GM23338 (cell line): ENCODE results near the gene RAB11FIP4. TPM values are rescaled to one million over a fixed set of nuclear protein-coding genes. Genes with fewer than 3 reads are reported as not detected.

Source experiments
- EZH2 ChIP-seq: fragments of 200-600 bp; sonication (generic); IDR thresholded peaks from one replicate; pipeline ENCODE4 v1.8.0; 2017; ENCODE audit warnings: antibody characterized with exemption, mild to moderate bottlenecking, low read depth; ENCODE audit not compliant: unreplicated experiment
- EZH2phosphoT487 ChIP-seq: fragments of 200-600 bp; sonication (generic); IDR thresholded peaks from one replicate; pipeline ENCODE4 v1.8.1; 2018; ENCODE audit warnings: antibody characterized with exemption; ENCODE audit not compliant: unreplicated experiment
- NANOG ChIP-seq: IDR thresholded peaks from 2 replicates; pipeline ENCODE4 v1.6.1; 2016; ENCODE audit warnings: antibody characterized with exemption, borderline replicate concordance
- POLR2AphosphoS5 ChIP-seq: IDR thresholded peaks from 2 replicates; pipeline ENCODE4 v1.6.1; 2016; ENCODE audit warnings: antibody characterized with exemption, low read depth
- STAT1 ChIP-seq: IDR thresholded peaks from one replicate; pipeline ENCODE4 v1.6.1; 2016; ENCODE audit warnings: antibody characterized with exemption; ENCODE audit not compliant: unreplicated experiment
- ZNF331 ChIP-seq: fragments of 250-450 bp; sonication (Bioruptor Pico); IDR thresholded peaks from 2 replicates; pipeline ENCODE4 v1.5.0; 2020; ENCODE audit warnings: low read depth, mild to moderate bottlenecking, moderate library complexity
- polyA plus RNA-seq: library from polyadenylated mRNA; unstranded; fragments of >200 nt; fragmentation: Nextera tagmentation; extraction: Ambion mirVana; gene quantifications from 2 replicates; pipeline ENCODE4 v1.2.1, GENCODE V29; 2016
- total RNA-seq: library from RNA; depleted of rRNA; stranded (reverse); fragments of >200 nt; shearing (Covaris generic); gene quantifications from 2 replicates; pipeline ENCODE4 v1.2.3, GENCODE V29; 2014
- TF ChIP-seq, protein P1 (sequence below): fragments of 250-450 bp; sonication (Bioruptor Pico); IDR thresholded peaks from 2 replicates; pipeline ENCODE4 v1.5.0; 2020; ENCODE audit warnings: mild to moderate bottlenecking, moderate library complexity
- TF ChIP-seq, protein P2 (sequence below): IDR thresholded peaks from 2 replicates; pipeline ENCODE4 v1.6.1; 2016; ENCODE audit warnings: antibody characterized with exemption
- TF ChIP-seq, protein P3 (sequence below): IDR thresholded peaks from one replicate; pipeline ENCODE4 v1.6.1; 2018; ENCODE audit warnings: antibody characterized with exemption; ENCODE audit not compliant: unreplicated experiment
- TF ChIP-seq, protein P4 (sequence below), 2 experiments: fragments of 200-600 bp in 1 of 2; sonication (generic) in 1 of 2; conservative IDR thresholded peaks; 2 replicates each; pipeline versions ENCODE4 v1.5.1 to v1.6.1; 2016 to 2017; ENCODE audit warnings: antibody characterized with exemption in 2 of 2, low read depth in 2 of 2, mild to moderate bottlenecking in 2 of 2, moderate library complexity in 1 of 2

Gene RAB11FIP4
- total and polyA plus RNA-seq, 2 experiments from 2014 or later, result 26.0 to 65.6 TPM

DNA sequence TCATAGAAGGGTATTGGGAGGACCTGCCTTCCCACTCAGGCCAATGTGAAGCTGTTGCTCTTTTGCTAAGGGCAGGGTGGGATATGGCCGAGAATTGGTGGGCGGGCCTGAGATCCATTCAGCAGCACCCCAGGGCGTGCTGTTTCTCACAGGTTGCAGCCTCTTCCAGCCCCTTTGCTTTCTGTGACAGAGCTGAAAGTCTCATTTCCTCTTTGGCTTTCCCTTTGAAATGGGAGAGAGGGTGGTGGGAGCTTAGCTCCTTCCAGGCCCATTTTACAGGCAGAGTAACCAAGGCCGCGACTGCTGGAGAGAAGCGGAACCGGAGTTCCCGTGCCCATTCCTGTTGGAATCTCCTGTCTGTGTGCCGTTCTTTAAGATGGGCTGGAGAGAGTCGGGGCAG, 183.0 kb downstream of the RAB11FIP4 start (continued):
- TF ChIP-seq, protein P1, sequence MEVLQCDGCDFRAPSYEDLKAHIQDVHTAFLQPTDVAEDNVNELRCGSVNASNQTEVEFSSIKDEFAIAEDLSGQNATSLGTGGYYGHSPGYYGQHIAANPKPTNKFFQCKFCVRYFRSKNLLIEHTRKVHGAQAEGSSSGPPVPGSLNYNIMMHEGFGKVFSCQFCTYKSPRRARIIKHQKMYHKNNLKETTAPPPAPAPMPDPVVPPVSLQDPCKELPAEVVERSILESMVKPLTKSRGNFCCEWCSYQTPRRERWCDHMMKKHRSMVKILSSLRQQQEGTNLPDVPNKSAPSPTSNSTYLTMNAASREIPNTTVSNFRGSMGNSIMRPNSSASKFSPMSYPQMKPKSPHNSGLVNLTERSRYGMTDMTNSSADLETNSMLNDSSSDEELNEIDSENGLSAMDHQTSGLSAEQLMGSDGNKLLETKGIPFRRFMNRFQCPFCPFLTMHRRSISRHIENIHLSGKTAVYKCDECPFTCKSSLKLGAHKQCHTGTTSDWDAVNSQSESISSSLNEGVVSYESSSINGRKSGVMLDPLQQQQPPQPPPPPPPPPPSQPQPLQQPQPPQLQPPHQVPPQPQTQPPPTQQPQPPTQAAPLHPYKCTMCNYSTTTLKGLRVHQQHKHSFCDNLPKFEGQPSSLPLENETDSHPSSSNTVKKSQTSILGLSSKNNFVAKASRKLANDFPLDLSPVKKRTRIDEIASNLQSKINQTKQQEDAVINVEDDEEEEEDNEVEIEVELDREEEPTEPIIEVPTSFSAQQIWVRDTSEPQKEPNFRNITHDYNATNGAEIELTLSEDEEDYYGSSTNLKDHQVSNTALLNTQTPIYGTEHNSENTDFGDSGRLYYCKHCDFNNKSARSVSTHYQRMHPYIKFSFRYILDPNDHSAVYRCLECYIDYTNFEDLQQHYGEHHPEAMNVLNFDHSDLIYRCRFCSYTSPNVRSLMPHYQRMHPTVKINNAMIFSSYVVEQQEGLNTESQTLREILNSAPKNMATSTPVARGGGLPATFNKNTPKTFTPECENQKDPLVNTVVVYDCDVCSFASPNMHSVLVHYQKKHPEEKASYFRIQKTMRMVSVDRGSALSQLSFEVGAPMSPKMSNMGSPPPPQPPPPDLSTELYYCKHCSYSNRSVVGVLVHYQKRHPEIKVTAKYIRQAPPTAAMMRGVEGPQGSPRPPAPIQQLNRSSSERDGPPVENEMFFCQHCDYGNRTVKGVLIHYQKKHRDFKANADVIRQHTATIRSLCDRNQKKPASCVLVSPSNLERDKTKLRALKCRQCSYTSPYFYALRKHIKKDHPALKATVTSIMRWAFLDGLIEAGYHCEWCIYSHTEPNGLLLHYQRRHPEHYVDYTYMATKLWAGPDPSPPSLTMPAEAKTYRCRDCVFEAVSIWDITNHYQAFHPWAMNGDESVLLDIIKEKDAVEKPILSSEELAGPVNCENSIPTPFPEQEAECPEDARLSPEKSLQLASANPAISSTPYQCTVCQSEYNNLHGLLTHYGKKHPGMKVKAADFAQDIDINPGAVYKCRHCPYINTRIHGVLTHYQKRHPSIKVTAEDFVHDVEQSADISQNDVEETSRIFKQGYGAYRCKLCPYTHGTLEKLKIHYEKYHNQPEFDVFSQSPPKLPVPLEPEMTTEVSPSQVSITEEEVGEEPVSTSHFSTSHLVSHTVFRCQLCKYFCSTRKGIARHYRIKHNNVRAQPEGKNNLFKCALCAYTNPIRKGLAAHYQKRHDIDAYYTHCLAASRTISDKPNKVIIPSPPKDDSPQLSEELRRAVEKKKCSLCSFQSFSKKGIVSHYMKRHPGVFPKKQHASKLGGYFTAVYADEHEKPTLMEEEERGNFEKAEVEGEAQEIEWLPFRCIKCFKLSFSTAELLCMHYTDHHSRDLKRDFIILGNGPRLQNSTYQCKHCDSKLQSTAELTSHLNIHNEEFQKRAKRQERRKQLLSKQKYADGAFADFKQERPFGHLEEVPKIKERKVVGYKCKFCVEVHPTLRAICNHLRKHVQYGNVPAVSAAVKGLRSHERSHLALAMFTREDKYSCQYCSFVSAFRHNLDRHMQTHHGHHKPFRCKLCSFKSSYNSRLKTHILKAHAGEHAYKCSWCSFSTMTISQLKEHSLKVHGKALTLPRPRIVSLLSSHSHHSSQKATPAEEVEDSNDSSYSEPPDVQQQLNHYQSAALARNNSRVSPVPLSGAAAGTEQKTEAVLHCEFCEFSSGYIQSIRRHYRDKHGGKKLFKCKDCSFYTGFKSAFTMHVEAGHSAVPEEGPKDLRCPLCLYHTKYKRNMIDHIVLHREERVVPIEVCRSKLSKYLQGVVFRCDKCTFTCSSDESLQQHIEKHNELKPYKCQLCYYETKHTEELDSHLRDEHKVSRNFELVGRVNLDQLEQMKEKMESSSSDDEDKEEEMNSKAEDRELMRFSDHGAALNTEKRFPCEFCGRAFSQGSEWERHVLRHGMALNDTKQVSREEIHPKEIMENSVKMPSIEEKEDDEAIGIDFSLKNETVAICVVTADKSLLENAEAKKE, result no peak
- TF ChIP-seq NANOG, result no peak
- TF ChIP-seq, protein P2, sequence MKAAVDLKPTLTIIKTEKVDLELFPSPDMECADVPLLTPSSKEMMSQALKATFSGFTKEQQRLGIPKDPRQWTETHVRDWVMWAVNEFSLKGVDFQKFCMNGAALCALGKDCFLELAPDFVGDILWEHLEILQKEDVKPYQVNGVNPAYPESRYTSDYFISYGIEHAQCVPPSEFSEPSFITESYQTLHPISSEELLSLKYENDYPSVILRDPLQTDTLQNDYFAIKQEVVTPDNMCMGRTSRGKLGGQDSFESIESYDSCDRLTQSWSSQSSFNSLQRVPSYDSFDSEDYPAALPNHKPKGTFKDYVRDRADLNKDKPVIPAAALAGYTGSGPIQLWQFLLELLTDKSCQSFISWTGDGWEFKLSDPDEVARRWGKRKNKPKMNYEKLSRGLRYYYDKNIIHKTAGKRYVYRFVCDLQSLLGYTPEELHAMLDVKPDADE, result no peak
- no peak for TF ChIP-seq POLR2AphosphoS5
- TF ChIP-seq, protein P3, sequence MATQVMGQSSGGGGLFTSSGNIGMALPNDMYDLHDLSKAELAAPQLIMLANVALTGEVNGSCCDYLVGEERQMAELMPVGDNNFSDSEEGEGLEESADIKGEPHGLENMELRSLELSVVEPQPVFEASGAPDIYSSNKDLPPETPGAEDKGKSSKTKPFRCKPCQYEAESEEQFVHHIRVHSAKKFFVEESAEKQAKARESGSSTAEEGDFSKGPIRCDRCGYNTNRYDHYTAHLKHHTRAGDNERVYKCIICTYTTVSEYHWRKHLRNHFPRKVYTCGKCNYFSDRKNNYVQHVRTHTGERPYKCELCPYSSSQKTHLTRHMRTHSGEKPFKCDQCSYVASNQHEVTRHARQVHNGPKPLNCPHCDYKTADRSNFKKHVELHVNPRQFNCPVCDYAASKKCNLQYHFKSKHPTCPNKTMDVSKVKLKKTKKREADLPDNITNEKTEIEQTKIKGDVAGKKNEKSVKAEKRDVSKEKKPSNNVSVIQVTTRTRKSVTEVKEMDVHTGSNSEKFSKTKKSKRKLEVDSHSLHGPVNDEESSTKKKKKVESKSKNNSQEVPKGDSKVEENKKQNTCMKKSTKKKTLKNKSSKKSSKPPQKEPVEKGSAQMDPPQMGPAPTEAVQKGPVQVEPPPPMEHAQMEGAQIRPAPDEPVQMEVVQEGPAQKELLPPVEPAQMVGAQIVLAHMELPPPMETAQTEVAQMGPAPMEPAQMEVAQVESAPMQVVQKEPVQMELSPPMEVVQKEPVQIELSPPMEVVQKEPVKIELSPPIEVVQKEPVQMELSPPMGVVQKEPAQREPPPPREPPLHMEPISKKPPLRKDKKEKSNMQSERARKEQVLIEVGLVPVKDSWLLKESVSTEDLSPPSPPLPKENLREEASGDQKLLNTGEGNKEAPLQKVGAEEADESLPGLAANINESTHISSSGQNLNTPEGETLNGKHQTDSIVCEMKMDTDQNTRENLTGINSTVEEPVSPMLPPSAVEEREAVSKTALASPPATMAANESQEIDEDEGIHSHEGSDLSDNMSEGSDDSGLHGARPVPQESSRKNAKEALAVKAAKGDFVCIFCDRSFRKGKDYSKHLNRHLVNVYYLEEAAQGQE, result no peak
- TF ChIP-seq ZNF331 (CRISPR knock-in tag), result no peak
- no peak for TF ChIP-seq EZH2phosphoT487
- TF ChIP-seq, protein P4, sequence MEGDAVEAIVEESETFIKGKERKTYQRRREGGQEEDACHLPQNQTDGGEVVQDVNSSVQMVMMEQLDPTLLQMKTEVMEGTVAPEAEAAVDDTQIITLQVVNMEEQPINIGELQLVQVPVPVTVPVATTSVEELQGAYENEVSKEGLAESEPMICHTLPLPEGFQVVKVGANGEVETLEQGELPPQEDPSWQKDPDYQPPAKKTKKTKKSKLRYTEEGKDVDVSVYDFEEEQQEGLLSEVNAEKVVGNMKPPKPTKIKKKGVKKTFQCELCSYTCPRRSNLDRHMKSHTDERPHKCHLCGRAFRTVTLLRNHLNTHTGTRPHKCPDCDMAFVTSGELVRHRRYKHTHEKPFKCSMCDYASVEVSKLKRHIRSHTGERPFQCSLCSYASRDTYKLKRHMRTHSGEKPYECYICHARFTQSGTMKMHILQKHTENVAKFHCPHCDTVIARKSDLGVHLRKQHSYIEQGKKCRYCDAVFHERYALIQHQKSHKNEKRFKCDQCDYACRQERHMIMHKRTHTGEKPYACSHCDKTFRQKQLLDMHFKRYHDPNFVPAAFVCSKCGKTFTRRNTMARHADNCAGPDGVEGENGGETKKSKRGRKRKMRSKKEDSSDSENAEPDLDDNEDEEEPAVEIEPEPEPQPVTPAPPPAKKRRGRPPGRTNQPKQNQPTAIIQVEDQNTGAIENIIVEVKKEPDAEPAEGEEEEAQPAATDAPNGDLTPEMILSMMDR (conservative IDR thresholded peaks at IDR 0.05; ENCODE audit: low read depth in 2 of 2), result no peak
- no peak for TF ChIP-seq STAT1
- no peak for TF ChIP-seq EZH2
